Epithelial cell of prostate (primary cell): Measurements from ENCODE around the gene RXRB.

ENCODE experiments used
- DNase-seq: peaks from one replicate; pipeline ENCODE4 v3.0.0-alpha.2; 2011; ENCODE audit warnings: low read depth, low spot score
- H3K27ac ChIP-seq: fragments of 450-650 bp; 2 replicates; pipeline ENCODE4 v1.5.1; 2017; ENCODE audit warnings: mild to moderate bottlenecking

Gene RXRB

DNA sequence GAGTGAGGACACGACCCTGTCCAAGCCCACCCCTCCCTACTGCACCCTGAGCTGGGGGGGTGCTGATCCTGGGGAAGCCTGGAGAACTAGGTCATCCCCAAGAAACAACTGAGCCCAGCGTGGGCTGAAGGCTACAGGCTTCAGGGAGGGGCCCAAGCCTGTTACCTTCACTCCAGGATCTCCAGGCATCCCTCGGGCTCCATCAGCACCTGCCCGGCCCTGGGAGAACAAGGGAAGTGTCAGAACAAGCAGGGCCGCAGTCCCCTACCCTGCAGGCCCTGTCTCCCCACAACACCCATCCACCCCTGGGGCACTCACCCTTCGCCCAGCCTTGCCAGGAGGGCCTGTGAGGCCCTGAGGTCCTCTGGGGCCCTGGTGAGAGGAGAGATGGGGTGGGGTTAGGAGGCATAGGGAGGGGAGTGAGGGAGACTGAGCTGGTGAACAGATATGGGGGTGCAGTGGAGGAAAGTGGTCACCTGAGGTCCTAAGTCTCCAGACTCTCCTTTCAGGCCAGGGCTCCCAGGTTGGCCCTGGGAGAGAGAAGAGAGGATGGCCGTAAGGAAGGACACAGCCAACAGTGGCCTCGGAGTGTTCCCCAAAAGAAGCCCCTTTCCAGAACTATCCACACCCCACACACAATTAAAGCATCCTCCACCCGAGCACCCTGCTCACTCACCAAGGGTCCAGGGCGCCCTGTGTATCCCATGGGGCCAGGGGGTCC, 21.6 kb downstream of the RXRB start:
- no peak for DNase-seq
- H3K27ac ChIP-seq, result no peak overlapping the region

DNA sequence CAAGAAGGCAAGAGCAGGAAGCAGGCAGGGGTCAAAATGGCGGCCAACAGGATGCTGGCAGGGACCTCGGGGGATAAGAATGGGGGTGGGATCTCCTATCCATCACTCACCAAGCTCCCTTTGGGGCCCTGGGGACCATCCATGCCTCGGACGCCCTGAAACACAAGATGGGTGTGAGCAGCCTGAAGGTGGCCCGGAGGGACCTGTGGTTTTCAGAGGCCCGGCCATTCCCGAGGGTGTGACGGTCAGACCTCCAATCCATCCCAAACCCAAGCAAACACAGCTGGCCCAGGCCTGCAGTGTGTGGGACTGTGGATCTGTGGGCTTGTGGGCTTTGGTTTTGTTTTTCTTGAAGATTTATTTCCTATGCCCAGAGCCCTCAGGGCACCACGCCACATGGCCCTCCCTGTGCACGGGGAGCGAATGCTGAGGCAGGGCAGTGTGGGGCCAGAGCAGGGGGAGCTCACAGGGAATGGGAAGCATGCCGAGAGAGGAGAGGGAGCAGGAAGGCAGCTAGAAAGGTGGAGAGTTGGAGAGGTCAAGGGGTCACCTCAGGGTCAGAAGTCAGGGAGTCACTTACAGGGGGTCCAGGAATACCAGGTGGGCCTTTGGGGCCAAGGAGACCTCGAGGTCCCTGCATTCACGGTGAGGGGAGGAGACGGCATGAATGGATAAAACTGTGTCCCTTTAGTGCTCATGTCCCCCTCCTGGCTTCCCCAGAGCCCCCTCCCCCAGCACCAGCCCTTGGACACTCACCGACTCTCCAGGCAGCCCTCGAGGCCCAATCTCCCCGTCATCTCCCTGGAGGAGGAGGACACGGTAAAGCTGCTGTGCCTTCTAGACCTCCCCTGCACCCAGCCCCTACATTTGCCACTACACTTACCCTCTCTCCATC, 22.7 kb downstream of the RXRB start:
- DNase-seq, result no peak
- H3K27ac ChIP-seq, result no peak overlapping the region

DNA sequence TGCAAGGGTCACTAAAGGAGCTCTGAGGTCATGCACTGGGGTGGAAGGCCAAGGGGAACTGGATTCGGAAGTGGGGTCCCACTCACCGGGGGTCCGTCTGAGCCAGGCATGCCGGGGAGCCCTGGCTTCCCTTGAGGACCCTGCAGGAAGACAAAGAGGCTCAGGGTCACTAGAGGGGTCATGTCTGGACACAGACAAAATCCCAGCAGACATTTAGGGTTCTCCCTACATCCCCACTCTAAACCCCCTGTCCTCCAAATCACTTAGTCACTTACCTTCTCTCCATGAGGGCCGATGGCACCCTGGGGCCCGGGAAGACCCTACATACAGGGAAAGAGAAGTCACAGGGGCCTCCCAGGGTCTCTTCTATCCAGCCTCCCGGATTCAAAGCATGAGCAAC, 23.6 kb downstream of the RXRB start:
- H3K27ac ChIP-seq, result no peak overlapping the region
- no peak for DNase-seq

DNA sequence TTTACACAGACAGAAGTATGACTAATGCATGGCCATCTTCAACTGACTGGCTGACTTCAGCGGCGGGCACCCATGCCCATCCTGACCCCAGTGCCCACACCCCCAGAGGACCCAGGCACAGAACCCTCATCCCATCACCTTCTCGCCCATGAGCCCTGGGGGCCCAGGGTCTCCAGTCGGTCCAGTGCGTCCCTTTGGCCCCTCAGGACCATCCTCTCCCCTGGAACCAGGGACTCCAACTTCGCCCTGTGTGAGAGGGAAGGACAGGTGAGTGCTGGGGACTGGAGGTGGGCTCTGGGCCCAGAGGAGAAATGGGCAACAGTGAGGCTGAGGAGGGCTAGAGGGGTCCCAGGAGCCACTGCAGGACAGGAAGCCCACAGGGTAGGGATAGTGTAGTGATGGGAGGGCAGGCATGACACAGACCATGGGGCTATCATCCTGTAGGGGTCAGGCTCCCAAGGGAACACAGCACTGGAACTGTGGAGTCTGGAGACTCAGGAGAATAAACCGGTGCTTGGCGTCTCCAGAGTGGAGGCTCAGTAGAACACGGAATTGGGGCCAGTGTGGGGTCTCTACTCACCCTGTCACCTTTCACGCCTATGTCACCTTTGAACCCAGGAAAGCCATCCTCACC, 24.9 kb downstream of the RXRB start:
- DNase-seq, result no peak
- no peak overlapping the region for H3K27ac ChIP-seq

DNA sequence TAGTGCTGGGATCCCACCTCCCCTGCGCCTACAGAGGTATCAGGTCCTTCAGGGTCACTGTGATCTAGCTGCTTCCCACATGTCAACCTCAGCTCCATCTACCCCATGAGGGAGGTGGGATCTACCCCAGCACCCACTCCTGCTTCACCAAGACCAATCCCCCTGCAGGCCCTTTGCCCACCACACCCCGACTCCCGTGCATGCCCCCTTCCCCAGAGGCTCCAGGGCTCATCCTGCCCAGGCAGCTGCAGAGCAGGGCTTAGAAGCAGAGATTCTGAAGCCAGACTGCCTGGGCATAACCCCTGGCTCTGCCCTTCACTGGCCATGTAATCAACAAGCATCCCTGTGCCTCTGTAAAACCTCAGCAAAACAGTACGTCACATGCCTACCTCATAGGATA, 25.7 kb downstream of the RXRB start:
- no peak overlapping the region for H3K27ac ChIP-seq
- DNase-seq, result no peak

DNA sequence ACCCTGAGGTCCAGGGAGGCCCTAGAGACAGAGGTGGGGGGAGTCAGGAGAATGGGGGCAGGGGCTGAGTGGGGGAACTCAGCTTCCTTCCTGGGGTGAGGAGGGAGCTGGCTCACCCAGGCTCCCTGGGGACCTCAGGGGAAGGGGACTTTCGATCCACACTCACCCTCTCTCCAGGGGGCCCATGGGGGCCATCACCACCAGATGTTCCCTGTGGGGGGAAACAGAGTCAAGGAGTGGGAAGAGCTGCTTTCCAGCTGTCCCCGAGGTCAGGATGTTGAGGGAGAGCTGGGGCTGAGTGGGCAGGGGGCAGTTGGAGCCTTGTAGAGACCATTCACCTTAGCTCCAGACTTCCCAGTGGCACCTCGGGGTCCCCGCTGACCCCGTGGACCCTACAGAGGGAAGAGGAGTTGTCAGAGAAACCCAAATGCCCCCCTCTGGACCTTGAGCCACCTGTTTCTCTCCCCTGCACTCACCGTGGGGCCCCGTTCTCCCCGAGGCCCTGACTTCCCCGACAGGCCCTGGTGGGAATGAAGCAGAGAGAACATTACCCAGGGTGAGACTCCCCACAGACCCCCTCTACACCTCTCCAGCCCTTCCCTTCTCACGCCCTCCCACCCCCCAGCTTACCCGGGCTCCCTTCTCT, 26.8 kb downstream of the RXRB start:
- no peak overlapping the region for H3K27ac ChIP-seq
- no peak for DNase-seq

DNA sequence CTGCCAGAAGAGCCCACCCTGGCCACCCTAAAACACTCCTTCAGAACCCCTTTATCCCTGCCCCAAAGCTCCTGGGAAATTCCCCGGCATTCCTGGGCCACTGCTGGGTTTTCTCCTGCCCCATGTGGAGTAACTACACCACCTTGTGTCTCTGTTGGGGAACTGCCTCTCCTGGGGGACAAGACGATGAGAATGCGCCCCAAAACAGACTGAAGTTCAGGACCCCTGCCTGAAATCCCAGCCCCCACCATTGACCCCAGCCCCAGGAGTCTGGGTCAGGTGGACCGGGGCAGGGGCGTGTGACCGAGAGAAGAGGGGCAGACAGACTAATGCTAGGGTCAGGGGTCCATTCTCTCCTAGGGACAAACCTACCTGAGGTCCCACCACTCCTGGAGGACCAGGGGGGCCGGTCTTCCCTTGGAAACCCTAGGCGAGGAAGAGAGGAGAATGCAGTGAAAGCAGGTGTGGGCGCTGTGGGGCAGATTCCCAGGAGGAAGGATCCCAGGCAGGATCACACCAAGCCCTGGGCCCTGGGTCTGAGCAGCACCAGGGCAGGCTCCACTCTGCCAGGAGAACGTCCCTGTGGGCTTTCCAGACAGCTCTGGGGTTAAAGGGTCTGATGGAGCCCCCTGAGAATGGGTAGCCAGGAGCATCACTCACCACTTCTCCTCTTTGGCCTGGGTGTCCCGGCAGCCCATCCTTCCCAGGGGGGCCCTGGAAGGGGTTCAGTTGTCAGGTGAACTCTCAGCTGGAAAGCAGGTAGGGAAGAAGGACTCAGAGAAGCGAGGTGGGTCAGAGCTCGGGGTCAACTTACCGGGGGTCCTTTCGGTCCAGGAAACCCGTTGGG, 27.6 kb downstream of the RXRB start:
- no peak for DNase-seq
- no peak overlapping the region for H3K27ac ChIP-seq

DNA sequence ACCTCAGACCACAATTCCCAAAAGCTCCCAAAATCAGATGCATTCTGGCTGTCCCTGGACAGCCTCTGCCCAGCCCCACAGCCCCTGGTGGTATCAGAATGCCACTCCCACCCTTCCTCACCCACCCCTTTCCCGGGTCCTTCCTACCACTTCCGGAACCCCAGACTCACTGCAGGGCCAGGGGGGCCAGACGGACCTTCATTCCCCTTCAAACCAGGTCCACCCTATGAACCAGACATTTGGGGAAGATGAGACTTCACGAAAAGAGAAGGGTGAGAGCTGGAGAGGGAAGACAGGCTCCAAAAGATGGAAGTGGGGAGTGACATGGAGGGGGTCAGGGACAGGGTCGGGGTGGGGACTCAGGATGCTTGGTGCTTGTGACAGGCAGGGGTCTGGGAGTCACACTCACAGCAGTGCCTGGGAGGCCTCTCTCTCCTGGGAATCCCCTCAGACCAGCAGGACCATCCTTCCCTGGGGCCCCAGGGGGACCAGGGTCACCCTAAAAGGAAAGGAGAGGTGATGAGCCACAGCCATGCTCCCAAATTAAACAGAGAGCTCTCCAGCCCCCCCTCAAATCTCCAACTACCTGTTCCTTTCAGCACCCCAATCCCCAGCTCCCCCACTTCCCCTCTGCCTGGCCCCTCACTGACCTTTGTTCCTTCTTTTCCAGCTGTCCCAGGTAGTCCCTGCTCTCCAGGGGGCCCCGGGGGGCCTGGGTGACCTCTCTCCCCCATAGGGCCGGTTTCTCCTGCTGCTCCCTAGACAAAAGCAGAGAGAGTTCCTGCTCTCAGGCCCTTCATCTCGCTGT, 28.4 kb downstream of the RXRB start:
- H3K27ac ChIP-seq, result no peak overlapping the region
- DNase-seq, result no peak

DNA sequence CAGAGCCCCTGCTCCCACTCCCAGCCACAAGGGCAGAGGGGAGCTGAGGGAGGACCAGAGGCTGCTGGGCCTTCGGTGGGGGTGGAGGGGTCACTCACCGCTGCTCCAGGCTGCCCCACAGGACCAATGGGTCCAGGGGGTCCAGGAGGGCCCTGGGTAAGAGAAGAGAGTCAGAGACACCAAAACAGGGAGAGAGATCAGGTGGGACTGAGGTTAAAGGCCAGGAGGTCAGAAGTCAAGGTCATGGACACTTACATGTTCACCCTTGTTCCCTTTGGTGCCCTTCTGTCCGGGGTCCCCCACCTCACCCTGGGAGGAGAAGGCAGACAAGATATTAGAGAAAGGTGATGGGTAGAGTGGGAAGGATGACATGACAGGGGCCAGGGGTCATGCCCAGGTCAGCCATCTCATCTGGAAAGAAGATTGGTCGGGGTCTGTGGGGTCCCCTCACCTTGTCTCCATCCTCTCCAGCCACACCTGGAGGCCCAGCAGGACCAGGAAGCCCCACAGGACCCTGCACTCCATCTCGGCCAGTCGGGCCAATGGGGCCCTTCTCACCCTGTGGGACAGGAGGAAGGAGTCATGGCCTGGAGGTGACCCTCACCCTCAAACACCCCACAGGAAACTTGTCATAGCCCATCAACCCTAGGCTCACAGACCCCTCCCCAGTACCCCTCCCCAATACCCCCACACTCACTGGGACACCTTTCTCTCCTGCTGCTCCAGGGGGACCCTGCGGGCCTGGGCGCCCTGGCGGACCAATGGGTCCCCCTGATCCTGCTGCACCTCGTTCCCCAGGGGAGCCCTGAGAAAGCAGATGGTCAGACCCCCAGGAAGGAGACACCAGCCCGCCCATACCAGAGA, 29.2 kb downstream of the RXRB start:
- no peak for DNase-seq
- no peak overlapping the region for H3K27ac ChIP-seq

DNA sequence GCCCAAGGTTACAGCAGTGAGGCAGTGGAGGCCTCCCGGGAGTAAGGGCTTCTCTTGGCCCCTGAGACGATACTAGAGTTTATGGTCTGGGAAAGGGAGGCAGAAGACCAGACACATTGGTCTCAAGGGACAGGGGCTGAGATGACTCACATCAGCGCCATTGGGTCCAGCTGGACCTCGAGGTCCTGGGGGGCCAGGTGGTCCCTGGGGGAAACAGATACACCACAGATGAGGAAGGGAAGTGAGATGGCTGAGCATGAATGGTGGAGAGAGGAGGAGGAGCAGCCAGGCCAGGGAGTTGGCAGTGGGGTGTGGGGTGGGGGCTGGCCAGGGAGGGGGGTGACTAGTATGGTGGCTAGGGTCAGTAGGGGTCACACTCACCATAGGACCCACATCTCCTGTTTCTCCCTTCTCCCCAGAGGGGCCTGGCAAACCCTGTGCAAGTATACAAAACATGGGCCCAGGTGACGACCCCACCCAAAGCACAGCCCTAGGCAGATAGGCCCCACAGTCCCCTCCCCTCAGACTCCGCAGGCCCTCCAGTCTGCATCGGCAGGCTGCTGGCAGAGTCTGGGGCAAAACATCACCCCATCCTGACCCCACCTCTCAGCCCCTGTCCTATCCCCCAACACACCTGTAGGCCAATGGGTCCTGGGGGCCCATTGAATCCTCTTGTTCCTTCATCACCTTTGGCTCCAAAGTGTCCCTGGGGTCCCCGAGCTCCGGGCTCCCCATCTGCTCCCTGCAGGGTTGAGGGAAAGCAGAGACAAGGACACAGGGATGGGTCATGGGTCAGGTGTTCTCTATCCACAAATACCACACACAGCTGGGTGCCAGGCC, 30.1 kb downstream of the RXRB start:
- DNase-seq, result no peak
- no peak overlapping the region for H3K27ac ChIP-seq

DNA sequence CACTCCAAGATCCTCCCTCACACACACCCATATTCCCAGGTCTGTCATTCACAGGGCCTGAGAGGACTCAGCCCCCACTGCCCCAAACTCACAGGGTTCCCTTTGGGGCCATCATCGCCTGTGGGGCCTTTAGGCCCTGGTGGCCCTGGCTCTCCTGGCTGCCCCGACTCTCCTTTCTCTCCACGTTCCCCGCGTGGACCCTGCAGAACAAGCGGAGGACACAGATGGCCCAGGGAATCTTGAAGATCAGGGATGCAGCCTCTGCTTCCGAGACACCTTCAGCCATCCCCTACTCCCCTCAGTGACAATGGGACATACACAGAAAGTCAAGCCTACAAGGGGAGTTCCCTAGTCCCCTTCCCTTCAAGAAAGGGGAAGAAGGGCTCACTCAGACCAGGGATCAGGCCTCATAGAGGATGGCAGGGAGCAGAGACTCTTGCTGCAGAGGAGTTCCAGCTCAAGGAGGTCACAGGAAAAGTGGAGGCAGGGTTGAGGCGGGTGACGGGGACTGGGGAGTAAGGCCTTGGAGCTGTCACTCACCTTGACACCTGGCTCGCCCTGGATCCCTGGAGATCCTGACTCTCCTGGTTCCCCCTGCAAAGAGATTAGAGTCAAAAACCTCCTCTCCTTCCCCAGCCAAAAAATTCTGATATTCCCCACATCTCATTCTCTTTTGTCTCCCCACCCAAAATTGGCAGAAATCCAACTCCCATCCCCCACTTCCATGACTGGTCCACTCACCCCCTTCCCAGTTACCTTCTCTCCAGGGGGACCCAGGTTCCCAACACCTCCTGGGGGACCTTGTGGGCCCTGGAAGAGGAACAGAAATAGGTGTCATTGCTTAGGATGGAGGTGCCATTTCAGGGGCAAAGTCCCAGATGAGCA, 30.9 kb downstream of the RXRB start:
- H3K27ac ChIP-seq, result no peak overlapping the region
- no peak for DNase-seq

DNA sequence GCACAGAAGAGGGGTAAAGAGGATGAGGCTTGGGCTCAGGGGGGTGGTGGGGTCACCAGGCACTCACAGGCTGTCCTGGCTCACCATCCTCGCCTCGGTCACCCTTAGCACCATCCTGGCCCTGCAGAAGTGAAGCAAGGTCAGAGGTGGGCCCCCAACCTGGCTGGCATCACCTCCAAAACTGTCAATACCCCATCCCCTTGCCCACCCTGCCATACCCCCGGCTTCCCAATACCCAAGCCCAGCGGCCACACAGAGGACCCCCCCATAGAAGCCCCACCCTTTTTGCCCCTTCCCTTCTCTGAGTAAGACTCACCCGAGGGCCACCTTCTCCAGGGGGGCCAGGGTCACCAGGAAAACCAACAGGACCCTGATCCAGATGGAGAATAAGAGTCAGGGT, 31.8 kb downstream of the RXRB start:
- no peak overlapping the region for H3K27ac ChIP-seq
- no peak for DNase-seq

DNA sequence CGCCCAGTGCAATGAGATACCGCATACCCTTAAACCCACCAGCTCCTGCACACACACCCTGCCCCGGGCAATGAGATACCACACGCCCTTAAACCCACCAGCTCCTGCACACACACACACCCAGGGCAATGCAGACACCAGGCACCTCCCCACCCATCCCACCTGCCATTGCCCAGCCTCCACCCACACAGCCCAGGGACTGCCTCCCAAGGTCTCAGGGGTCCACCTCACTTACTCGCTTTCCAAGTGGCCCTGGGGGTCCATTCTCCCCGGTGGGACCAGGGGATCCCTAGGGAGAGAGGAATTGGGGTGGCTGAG, 32.2 kb downstream of the RXRB start:
- DNase-seq, result no peak

DNA sequence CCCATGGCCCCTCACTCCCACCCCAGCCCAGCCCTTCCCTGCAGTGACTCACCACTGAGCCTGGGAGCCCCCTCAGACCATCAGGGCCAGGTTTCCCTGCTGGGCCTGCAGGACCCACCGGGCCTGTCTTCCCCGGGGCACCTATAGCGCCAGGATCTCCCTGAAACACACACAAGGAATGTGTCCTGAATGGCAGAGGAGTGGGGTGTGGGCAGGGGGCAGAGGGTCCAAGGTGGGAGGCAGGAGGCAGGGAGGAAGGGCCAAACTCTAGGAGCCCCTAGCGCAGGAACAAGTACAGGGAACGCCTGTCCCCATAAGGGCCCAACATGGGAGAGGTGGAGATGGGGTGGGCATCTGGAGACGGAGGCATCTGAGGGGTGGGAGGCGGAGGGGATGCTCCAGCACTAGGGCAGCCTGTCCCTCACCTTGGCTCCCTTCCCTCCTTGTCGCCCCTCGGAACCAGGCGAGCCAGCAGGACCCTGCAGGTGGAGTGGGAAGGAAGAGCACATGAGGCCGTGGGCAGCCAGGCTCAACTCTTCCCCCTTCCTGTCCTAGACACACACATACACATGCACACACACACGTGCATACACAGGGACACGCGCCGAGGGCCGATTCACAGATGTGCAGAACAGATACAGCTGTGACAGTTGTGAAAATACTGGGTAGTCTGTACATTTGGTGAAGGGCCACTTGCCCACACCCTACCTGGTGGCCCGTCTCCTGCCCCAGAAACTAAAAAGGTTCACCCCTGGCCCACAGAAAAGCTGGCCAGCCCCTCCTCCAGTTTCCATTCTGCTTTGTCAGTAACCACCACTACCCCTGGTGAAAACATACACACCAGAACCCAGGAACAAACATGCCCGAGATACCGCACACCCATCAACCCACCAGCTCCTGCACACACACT, 32.8 kb downstream of the RXRB start:
- DNase-seq, result no peak
- no peak overlapping the region for H3K27ac ChIP-seq

More for the DNA sequence above, 32.2 kb downstream of the RXRB start:
- H3K27ac ChIP-seq, result no peak overlapping the region

DNA sequence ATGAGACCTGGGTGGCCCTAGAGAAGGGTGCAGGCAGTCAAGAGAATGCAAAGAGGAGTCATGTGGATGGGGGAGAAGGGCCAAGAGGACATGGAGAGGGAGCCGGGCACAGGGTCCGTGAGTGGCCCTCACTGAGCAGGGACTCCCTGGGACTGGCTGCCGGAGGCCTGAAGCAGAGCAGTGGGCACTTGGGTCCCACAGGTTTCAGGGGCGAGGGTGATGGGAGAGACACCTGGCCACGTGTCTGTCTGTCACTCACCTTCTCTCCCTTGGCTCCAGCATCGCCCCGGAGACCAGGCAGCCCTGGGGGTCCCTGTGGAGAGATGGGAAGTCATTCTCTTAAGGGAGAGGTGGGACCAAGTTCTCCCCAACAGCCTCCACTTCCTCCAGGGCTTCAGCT, 33.7 kb downstream of the RXRB start:
- H3K27ac ChIP-seq, result no peak overlapping the region
- no peak for DNase-seq
